HuH-7.5 (cell line): Measurements from ENCODE around the gene ATF6.

Source experiments
- DNase-seq: peaks from one replicate; pipeline ENCODE4 v3.0.0; 2011; ENCODE audit warnings: low spot score

Gene ATF6

GRCh38 chr1:162003061-162003829 lies 237.1 kb downstream of the ATF6 start:
- DNase-seq: no peak

GRCh38 chr1:162003830-162004215 lies 237.7 kb downstream of the ATF6 start:
- no peak for DNase-seq

- DNase-seq: no peak
These were observed 238.4 kb downstream of the ATF6 start for GRCh38 chr1:162004441-162004950.

GRCh38 chr1:162006081-162006480 lies 240.0 kb downstream of the ATF6 start:
- no peak for DNase-seq

GRCh38 chr1:162007466-162007865 lies 241.3 kb downstream of the ATF6 start:
- DNase-seq: no peak

- no peak for DNase-seq
These were observed 242.7 kb downstream of the ATF6 start for GRCh38 chr1:162008799-162009198.

- no peak for DNase-seq
These were observed 243.5 kb downstream of the ATF6 start for GRCh38 chr1:162009501-162010174.

- DNase-seq: no peak
These were observed 244.0 kb downstream of the ATF6 start for GRCh38 chr1:162010175-162010506.

GRCh38 chr1:162011337-162012012 lies 245.4 kb downstream of the ATF6 start:
- DNase-seq: no peak

- DNase-seq: no peak
These were observed 247.2 kb downstream of the ATF6 start for GRCh38 chr1:162013289-162013688.
